CD4-positive, alpha-beta T cell treated with Interferon alpha-2 for 1 hour (primary cell): ENCODE measurements around the gene TRIM15.

Experiments used
- DNase-seq, 2 donors: peaks; one replicate each; pipeline ENCODE4 v3.0.0-alpha.2; 2020 to 2022

Gene TRIM15

DNA sequence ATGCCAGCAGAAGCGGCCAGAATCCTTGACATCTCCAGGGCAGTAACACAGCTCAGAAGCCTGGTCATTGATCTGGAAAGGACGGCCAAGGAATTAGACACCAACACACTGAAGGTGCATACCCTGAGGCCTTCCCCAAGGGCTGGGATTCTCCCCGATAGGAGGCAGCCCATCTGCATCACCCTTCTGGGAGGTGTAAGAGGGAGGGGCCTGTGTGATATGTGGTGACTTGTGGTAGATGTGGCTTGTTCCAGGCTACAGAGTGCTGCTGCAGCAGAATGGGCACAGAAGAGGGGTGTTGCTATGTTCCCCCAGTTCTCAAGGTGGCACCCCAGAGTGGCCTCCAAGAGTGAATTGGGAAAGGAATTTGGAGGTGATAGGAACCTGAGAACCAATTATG is 16.2 kb upstream of the TRIM15 start:
- no peak for DNase-seq

GRCh38 chr6:30149234-30149633 is 14.1 kb upstream of the TRIM15 start:
- DNase-seq, result no peak

DNA sequence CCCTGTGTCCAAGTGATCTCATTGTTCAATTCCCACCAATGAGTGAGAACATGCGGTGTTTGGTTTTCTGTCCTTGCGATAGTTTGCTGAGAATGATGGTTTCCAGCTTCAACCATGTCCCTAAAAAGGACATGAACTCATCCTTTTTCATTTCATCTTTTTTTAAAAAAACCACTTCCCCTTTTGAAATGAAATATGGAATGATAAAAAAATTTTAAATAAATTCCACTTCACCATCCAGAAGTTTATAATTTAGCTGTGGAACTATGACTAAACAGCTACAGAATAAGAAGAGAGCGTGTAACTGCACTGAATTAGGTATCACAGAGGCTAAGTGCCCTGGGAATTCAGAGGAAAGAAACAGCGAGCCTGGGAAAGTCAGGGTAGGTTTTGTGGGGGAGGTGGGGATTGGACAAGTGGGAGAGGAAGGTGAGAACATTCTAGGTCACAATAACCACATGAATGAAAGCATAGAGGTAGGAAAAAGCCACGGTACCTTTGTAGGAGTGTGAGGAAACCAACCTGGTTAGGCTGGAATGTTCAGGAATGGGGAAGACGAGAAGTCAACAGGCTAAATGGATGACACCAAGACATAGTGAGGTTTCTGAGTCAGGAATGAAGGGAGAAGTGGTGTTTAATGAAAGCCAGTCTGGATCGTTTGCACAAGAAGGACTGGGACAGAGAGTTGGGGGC is 13.3 kb upstream of the TRIM15 start:
- DNase-seq, result no peak

DNA sequence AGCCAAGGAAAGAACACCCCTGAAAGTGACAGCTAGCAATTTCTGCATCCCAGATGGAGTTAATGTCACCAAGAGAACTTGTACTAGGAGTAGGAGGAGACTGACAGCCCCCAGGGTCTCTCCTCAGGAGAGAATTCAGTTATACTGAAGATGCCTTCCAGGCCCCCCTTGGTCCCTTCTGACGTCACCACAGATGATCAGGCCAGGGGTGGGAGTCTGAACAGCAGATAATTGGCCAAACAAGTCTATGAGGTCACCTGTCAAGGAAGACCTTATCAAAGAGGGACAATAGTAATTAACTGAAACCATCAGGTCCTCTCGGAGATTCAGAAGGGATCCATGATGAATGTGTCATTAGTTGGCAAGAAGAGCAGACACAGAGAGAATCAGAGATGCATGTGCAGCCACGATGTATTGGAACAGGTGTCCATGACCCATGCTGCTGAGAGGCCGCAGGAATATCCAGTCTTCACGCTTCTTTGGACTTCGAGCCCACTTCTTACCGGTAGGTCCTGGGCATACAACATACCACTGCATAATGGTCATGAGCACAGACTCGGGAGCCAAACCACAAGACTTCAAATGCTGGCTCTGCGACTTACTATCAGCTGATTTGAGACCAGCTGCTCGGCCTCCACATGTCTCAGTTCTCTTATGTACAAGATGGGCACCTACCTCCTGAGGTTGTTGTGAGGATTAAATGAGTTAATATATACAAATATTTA is 12.5 kb upstream of the TRIM15 start:
- no peak for DNase-seq

- no peak for DNase-seq
Measured at GRCh38 chr6:30151580-30151979, 11.8 kb upstream of the TRIM15 start.

DNA sequence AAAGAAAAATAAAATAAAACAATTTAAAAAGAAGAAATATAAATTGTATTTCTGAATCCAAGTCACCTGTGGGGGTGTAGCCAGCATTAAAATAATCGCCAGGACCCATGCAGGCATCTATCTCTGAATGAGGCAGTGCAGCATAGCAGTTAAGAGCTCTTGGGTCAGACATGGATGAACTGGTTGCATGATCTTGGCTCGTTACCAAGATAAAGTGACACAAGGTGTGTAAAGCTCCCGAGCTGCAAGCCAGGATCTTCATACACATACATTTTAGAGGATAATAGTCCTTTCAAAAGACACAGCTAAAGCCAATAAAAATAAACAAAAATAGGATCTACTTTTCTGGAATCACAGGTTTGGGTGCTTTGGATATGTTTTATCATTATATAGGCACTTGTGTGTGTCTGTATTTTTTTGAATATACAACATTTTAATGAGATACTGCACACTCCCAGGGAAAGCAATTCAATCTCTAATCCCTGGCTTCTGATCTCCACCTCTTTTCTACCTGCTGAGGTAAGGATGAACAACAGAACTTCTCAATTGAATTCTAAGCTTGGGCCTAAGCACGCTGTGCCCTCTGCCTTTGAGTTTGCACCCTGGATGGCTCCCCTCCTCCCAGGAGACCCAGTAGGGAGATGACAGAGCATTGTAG is 11.2 kb upstream of the TRIM15 start:
- DNase-seq, result no peak

- no peak for DNase-seq
Measured at GRCh38 chr6:30152910-30153610, 10.3 kb upstream of the TRIM15 start.

GRCh38 chr6:30154061-30154460 is 9.3 kb upstream of the TRIM15 start:
- no peak for DNase-seq

DNA sequence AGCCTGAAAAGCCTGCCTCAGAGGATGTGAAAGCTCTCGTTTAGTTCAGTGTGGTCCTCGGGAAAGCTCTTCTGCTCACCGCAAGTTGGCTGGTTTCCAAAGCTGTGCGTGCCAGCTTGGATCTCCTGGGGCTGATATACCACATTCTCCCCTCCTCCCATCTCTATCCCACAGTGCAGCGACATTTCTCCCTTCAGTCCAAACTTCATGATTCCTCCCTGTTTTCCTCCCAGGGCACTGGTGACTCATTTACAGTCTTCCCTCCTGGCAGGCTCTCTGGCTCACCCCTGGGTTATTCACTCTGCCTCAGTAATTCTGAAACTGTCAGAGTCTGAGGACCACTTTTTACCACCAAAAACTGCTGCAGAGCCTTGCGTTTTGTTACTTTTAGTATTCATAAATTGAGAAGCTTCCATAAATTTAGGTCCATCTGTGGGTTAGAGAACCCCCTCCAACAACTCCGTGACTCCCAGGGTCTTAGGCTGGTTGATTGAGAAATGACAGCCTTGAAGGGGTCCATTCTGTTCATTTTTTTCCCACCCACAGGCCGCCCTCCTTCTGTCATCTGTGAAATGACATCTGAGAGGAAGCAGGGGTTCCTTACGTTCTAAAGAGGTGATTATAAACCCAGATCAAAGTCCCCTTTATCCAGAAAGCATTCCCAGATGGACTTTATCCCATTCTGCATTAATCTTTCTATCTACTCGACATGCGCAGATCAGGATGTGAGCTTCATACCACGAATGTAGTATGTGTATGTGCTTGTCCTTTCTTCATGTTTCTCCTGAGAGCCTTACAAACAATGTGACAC is 8.4 kb upstream of the TRIM15 start:
- DNase-seq, result no peak

DNA sequence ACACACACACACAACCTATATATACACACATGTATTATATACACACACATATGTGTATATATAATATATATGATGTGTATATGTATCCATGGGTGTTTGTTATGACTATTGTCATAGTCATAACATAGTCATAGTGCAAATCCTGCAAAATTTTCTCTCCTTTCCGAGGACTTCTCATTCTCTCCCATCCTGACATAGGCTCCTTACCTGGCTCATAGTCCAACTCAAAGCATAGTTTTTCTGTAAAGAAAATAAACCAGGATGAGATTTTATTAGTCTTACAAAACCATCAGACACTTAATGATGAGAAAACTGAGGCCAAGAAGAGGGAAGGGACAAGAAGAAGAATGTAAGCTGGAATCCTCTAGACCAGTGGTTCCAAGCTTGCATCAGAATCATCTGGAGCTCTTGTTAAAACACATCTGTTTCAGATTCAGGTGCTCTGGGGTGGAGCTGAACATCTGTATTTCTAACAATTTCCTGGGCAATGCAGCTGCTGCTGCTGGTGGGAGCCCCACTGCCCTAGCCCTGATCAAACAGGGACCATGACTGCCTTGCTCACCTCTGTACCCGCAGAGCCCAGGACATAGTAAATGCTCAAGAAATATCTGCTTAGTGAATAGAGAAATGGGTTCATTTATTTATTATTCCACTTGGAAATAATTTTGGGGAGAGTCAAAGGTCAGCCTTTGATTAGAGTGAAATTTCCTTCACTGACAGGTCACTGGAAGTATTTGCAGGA is 7.7 kb upstream of the TRIM15 start:
- no peak for DNase-seq

DNA sequence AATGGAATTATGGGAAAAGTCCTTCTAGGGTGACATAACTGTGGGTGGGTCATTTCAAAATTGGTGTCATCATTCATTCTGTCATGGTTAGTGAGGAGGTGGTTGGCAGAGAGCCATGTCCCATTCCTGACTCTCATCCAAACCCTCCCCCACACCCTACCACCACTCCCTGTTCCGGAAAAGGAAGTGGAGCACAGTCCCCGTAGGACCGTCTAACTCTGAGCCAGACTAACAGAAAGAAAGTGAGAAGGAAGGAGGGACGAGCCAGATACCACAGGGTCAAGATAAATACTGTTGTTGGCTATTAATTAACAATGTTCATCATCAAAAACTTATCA is 7.1 kb upstream of the TRIM15 start:
- DNase-seq, result no peak

DNA sequence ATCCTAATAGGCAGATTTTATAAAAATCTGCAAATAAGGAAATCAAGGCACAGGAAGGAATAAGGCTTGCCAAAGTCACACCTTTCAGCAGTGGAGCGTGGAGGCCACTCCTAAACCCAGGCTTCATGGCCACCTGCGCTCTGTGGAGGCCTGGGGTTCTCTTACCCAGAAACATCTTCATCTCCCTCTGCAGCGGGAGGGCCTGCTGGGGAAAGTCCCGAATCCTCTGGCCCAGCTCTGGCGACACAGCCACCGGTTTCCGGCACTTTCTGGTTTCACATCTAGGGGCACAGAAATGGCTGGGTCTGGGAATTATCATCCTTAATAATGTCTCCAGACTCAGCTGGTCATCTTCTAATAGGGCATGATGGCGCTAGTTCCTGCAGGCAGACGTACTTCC is 6.6 kb upstream of the TRIM15 start:
- no peak for DNase-seq

- no peak for DNase-seq
Measured at GRCh38 chr6:30157581-30157980, 5.8 kb upstream of the TRIM15 start.

GRCh38 chr6:30157999-30158398 is 5.3 kb upstream of the TRIM15 start:
- DNase-seq, result no peak

DNA sequence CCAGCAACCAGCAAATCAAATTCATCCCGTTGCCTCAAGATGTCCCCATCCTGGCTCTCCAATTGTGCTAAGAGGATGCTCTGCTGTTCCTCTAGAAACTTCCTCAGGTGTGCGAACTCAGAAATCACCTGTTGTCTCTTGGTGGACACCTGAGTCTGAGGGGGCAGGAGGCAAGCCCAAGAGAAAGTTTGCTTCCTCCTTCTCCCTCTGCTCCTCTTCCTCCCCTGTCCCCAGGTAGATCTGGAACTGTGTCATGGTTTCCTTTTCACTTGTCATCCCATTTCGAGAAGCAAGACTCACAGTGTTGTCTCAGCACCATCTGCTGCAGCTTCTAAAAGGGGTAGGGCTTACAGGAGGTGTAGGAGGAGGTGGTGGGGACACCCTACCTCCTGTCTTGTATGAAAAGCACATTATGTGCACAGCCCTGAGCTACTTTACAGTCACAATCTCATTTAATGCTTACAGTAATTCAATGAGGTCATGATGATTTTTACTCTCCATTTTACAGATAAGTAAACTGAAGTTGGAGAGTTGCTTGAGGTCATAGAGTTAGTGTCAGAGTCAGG is 4.8 kb upstream of the TRIM15 start:
- DNase-seq, result no peak

DNA sequence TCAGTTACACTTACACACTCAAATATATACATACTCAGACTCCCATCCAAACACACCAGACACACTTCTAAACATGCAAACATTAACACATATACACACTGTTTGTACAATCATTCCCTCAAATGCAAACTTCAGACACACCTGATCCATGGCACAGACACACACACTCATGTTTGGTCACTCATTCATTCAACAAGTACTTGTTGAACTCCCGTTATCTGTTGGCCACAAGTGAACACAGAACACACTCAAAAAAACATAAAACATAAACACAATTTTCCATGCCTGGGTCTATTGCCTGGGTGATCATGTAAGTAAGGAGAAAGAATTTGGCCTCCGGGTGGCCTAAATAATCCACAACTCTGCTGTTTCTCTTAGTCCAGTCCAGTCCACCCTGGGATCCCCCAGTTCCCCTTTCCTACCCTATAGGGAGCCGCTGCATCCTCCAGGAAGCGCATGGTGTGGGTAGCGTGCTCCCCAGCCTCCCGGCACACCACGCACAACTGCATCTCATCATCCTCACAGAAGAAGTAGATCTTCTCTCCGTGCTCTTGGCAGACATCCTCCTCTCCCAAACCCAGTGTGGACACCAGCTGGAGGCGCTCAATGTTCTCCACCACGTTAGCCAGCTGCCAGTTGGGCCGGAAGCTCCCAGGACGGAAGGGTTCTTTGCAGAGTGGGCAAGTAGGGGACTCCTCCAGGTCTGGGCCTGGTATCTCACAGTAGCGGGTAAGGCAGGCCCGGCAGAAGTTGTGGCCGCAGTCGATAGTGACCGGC is 3.1 kb upstream of the TRIM15 start:
- DNase-seq, result no peak

GRCh38 chr6:30160785-30161531 is 2.4 kb upstream of the TRIM15 start, which contains the start of gene TRIM10:
Gene TRIM10 (minus strand): TSS chr6:30161211. CDS start chr6:30160858, 353 bp downstream.
- DNase-seq, result no peak

DNA sequence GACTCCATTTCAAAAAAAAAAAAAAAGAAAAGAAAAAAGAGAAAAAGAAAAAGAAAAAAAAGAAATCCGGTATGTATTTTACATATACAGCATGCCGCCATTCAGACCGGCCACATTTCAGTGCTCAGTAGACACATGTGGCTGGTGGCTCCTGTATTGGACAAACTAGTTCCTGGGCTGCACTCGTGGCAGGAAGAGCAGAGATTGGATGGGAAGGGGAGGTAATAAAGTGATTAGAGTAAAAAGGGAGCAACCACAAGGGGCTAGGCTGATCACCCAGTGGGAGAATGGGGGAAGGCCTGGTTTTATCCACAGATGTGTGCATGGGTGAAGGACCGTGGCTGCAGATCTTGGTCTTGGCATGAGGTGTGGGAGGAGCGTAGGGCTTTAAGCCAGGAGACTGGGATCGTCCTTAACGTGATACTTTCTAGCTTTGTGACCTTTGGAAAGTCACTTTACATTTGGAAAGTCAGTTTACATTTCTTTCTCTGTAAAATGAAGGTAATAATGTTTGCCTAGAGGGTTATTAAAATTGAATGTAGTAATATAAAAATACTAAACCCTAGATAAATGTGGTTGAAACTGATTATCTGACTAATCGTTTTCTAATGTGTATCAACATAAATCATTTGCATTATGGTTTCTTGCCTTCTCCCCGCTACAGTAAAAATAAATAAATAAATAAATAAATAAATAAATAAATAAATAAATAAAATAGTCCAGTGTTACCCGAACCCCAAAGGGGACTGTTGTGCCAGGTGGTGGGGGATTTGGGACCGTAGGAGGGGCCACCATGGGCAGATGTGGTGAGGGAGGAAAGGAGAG is 869 bp upstream of the TRIM15 start:
- no peak for DNase-seq
